Effector memory CD8-positive, alpha-beta T cell (primary cell): ENCODE measurements around the gene BPIFB4.

ENCODE experiments used
- ATAC-seq: fragments of 150-1000 bp; cut with Tn5 transposase; replicated peaks from 2 replicates; pipeline ENCODE4 v1.10.0; 2021; ENCODE audit warnings: mild to moderate bottlenecking, moderate library complexity
- DNase-seq, 3 experiments: peaks; one replicate each; pipeline ENCODE4 v3.0.0; 2021
- H3K27ac Mint-ChIP-seq, 2 donors: one replicate each; pipeline ENCODE4 v1.8.0; 2022; ENCODE audit warnings: mild to moderate bottlenecking in 2 of 2, mixed read lengths in 2 of 2, moderate library complexity in 2 of 2
- H3K27me3 Mint-ChIP-seq, 2 donors: one replicate each; pipeline ENCODE4 v1.8.0; 2022; ENCODE audit warnings: mixed read lengths in 2 of 2
- H3K36me3 Mint-ChIP-seq: one replicate; pipeline ENCODE4 v1.8.0; 2022; ENCODE audit warnings: mild to moderate bottlenecking, moderate library complexity, mixed read lengths; ENCODE audit not compliant: insufficient read depth
- H3K4me1 Mint-ChIP-seq, 2 donors: one replicate each; pipeline ENCODE4 v1.8.0; 2022; ENCODE audit warnings: low read depth in 2 of 2, mixed read lengths in 2 of 2
- H3K4me3 Mint-ChIP-seq, 2 donors: one replicate each; pipeline ENCODE4 v1.8.0; 2022; ENCODE audit warnings: mild to moderate bottlenecking in 2 of 2, mixed read lengths in 2 of 2, moderate library complexity in 2 of 2
- H3K9me3 Mint-ChIP-seq, 2 donors: one replicate each; pipeline ENCODE4 v1.8.0; 2022; ENCODE audit warnings: mixed read lengths in 2 of 2
- total RNA-seq, 9 experiments: gene quantifications; one replicate each; lab custom pipeline; 2026; lab: John Stamatoyannopoulos, UW

BPIFB4 gene
- total RNA-seq = 0 reads per million in 9 experiments

DNA sequence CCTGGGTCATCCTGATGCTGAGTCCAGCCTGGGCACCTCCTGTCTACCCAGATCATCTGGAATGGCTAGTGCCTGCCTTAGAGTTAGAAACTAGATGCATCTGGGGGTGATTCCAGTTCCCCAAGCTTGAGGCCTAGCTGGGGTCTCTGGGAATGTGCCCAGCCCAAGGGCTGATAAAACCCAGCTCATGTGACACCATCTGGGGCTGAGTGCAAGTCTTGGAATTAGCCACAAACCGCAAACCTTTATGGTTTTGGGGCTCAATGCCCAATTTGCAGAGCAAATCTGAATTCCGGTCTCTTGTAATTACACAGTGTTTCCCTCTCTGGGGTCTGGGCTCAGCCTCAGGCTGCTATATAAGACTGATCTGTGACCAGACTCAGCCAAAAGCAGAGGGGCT lies at the start of gene BPIFB4:
Gene BPIFB4 (plus strand): TSS at position 385 of the 400 bp plus-strand sequence. CDS start 1,884 bp downstream, outside the sequence.
- no peak for DNase-seq

GRCh38 chr20:33030076-33030475 lies 49.4 kb upstream of the BPIFB4 start:
- H3K36me3 Mint-ChIP-seq = peaks cover 5% of the 10 kb centered on the region
- no peaks in the 10 kb centered on the region for H3K4me1 Mint-ChIP-seq
- H3K9me3 Mint-ChIP-seq = no peaks in the 10 kb centered on the region
- no peak overlapping the region for H3K27ac Mint-ChIP-seq
- ATAC-seq = no peak
- H3K27me3 Mint-ChIP-seq = no peaks in the 10 kb centered on the region
- no peak overlapping the region for H3K4me3 Mint-ChIP-seq
- DNase-seq = no peak

More for the DNA sequence above, at the start of gene BPIFB4:
- H3K36me3 Mint-ChIP-seq = no peaks in the 10 kb centered on the region
- H3K4me1 Mint-ChIP-seq = no peaks in the 10 kb centered on the region
- peaks cover 0 to 5% of the 10 kb centered on the region in 2 donors for H3K27me3 Mint-ChIP-seq
- no peak within 1 kb of the TSS for H3K4me3 Mint-ChIP-seq
- ATAC-seq = no peak
- H3K9me3 Mint-ChIP-seq = no peaks in the 10 kb centered on the region
- H3K27ac Mint-ChIP-seq = no peak within 1 kb of the TSS

- Mint-ChIP-seq H3K27me3 (no peaks in the 10 kb centered on the region), H3K9me3 (no peaks in the 10 kb centered on the region), H3K4me3 (no peak overlapping the region), H3K27ac (no peak overlapping the region), H3K4me1 (no peaks in the 10 kb centered on the region), H3K36me3 (peaks cover 5% of the 10 kb centered on the region)
- ATAC-seq (no peak), DNase-seq (no peak)
These were observed 48.9 kb upstream of the BPIFB4 start for GRCh38 chr20:33030569-33030968.

DNA sequence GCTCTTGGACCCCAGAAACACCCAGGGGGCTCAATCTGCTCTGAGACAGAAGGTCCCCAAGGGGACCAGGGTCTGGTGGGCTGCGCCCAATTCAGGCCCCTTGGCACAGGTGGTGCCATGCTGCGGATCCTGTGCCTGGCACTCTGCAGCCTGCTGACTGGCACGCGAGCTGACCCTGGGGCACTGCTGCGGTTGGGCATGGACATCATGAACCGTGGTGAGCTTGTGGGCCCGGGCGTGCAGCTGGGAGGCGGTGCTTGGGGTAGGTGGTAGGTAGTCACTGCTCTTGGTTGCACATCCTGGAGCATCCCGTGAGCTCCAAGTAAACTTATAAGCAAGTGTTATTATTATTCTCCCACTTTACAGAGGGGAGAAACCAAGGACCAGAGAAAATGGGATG lies 47.9 kb upstream of the BPIFB4 start, which contains the start of gene BPIFB6:
Gene BPIFB6 (plus strand): TSS at position 118 of the 400 bp plus-strand sequence. CDS start 0 bp downstream, at position 118.
- Mint-ChIP-seq H3K27ac (no peak within 1 kb of the TSS), H3K9me3 (no peaks in the 10 kb centered on the region), H3K4me3 (no peak within 1 kb of the TSS), H3K27me3 (no peaks in the 10 kb centered on the region), H3K36me3 (peaks cover 5% of the 10 kb centered on the region), H3K4me1 (no peaks in the 10 kb centered on the region)
- ATAC-seq (no peak), DNase-seq (no peak)

DNA sequence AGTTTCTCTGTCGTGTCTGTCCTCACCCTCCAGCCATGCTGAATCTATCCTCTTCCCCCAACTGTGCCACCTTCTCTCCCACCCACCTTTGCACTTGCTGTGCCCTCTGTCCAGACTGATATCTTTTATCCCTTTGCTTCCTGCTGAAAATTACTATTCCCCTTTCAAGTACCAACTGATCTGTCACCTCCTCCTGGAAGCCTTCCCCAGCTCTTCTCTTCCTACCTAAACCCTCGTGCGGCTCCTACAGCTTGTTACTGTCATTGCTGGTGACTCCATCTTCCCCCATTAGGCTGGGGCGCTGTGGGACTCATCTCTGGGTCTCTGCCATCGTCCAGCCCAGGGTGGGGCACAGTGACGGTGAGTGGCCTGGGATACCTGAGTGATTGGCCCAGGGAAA lies 46.9 kb upstream of the BPIFB4 start:
- H3K27me3 Mint-ChIP-seq = no peaks in the 10 kb centered on the region
- no peak overlapping the region for H3K27ac Mint-ChIP-seq
- peaks cover 5% of the 10 kb centered on the region for H3K36me3 Mint-ChIP-seq
- ATAC-seq (no peak), DNase-seq (no peak)
- H3K4me3 Mint-ChIP-seq = no peak overlapping the region
- H3K4me1 Mint-ChIP-seq = no peaks in the 10 kb centered on the region
- H3K9me3 Mint-ChIP-seq = no peaks in the 10 kb centered on the region

GRCh38 chr20:33033381-33033780 lies 46.1 kb upstream of the BPIFB4 start:
- ATAC-seq = no peak
- H3K9me3 Mint-ChIP-seq = no peaks in the 10 kb centered on the region

GRCh38 chr20:33034115-33034514 lies 45.3 kb upstream of the BPIFB4 start:
- H3K36me3 Mint-ChIP-seq = peaks cover 5% of the 10 kb centered on the region
- H3K4me3 Mint-ChIP-seq = no peak overlapping the region
- H3K4me1 Mint-ChIP-seq = no peaks in the 10 kb centered on the region
- ATAC-seq (no peak), DNase-seq (no peak)
- no peak overlapping the region for H3K27ac Mint-ChIP-seq
- H3K27me3 Mint-ChIP-seq = peaks cover 0 to 8% of the 10 kb centered on the region in 2 donors
- no peaks in the 10 kb centered on the region for H3K9me3 Mint-ChIP-seq

More at GRCh38 chr20:33033381-33033780, 46.1 kb upstream of the BPIFB4 start:
- H3K36me3 Mint-ChIP-seq = peaks cover 5% of the 10 kb centered on the region
- H3K27me3 Mint-ChIP-seq = peaks cover 0 to 6% of the 10 kb centered on the region in 2 donors
- H3K4me1 Mint-ChIP-seq = no peaks in the 10 kb centered on the region
- no peak for DNase-seq
- no peak overlapping the region for H3K27ac Mint-ChIP-seq
- no peak overlapping the region for H3K4me3 Mint-ChIP-seq

DNA sequence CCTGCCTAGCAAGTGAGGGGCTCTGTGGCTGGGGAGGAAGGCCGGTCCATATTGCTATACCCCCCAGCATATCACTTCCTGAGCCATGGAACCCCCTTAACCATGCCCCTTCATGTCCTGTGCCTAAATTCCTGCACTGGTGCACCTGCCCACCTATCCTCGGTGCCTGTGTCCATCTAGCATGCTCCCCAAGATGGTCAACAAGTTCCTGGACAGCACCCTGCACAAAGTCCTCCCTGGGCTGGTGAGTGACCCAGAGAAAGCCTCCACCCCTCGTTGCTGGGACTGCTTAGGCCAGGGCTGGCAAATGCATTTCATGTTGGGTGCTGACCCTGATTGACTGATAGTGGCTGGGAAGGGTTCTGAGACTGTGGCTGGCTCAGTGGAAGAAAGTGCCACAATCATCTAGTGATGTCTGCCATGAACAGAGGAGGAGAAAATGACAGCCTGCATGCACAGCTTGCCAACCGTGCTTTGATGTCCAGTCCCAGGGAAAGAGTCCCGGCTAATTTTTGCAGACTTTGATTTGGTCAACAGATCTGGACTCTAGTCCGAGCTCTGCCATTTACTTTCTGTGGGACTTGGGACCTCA lies 44.4 kb upstream of the BPIFB4 start:
- Mint-ChIP-seq H3K4me1 (no peaks in the 10 kb centered on the region), H3K27me3 (peaks cover 0 to 8% of the 10 kb centered on the region in 2 donors), H3K36me3 (peaks cover 5% of the 10 kb centered on the region), H3K27ac (no peak overlapping the region), H3K9me3 (no peaks in the 10 kb centered on the region), H3K4me3 (no peak overlapping the region)
- ATAC-seq (no peak), DNase-seq (no peak)

- Mint-ChIP-seq H3K4me1 (no peaks in the 10 kb centered on the region), H3K27me3 (peaks cover 0 to 8% of the 10 kb centered on the region in 2 donors), H3K36me3 (peaks cover 5% of the 10 kb centered on the region), H3K4me3 (no peak overlapping the region), H3K27ac (no peak overlapping the region), H3K9me3 (no peaks in the 10 kb centered on the region)
- DNase-seq (no peak), ATAC-seq (no peak)
These were observed 42.0 kb upstream of the BPIFB4 start for GRCh38 chr20:33037456-33037855.

GRCh38 chr20:33038243-33038642 lies 41.2 kb upstream of the BPIFB4 start:
- no peak for ATAC-seq

DNA sequence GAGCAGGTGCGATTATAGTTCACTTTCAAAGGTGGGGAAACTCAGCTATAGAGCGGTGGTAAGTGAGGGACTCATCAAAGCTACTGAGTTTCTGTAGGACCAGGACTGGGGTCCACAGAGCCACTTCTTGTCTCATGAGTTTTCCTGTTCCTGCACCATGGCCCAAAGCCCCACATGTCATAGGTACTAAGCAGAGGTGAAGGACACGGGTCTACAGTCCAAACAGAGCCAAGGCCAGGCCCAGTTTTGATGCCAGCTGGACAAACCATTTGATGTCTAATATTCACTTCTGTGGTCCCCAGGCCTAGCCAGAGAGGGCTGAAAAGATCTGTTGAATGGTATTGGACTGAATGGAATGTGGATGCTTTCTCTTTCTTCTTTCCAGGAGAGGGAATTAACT lies 37.0 kb upstream of the BPIFB4 start:
- Mint-ChIP-seq H3K9me3 (peaks cover 0 to 12% of the 10 kb centered on the region in 2 donors), H3K4me3 (no peak overlapping the region), H3K27ac (no peak overlapping the region), H3K36me3 (no peaks in the 10 kb centered on the region), H3K4me1 (no peaks in the 10 kb centered on the region), H3K27me3 (peaks cover 0 to 8% of the 10 kb centered on the region in 2 donors)
- DNase-seq = no peak
- no peak for ATAC-seq

More at GRCh38 chr20:33038243-33038642, 41.2 kb upstream of the BPIFB4 start:
- no peak for DNase-seq
- Mint-ChIP-seq H3K4me3 (no peak overlapping the region), H3K27ac (no peak overlapping the region), H3K27me3 (peaks cover 0 to 8% of the 10 kb centered on the region in 2 donors), H3K4me1 (no peaks in the 10 kb centered on the region), H3K9me3 (no peaks in the 10 kb centered on the region), H3K36me3 (peaks cover 2% of the 10 kb centered on the region)

GRCh38 chr20:33042983-33043730 lies 36.3 kb upstream of the BPIFB4 start:
- Mint-ChIP-seq H3K4me3 (no peak overlapping the region), H3K9me3 (peaks cover 0 to 12% of the 10 kb centered on the region in 2 donors), H3K27ac (no peak overlapping the region), H3K36me3 (peaks cover 1% of the 10 kb centered on the region), H3K4me1 (no peaks in the 10 kb centered on the region), H3K27me3 (peaks cover 0 to 4% of the 10 kb centered on the region in 2 donors)
- ATAC-seq = no peak
- DNase-seq = no peak

DNA sequence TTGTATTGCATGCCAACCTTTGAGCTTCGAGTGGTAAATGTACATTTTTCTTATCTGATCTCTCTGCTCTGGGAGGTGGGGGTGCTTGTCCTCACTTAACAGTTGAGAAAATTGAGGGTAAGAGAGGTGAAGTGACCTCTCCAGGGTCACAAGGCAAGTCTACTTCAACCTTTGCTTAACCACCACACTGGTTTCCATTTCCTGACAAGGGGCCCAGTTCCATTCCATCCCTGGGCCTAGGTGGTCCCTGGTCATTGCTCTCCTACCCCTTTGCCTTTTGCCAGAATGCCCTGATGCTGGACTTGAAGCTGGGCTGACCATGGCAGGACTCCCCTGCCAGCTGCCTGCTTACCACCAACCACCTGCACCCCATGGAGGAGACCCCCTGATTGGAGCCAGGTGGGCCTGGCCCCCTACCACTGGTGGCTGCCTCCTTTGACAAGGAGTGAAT lies 35.7 kb upstream of the BPIFB4 start:
- Mint-ChIP-seq H3K36me3 (peaks cover 5% of the 10 kb centered on the region), H3K27me3 (no peaks in the 10 kb centered on the region), H3K4me3 (no peak overlapping the region), H3K27ac (no peak overlapping the region), H3K4me1 (no peaks in the 10 kb centered on the region), H3K9me3 (peaks cover 0 to 12% of the 10 kb centered on the region in 2 donors)
- ATAC-seq (no peak), DNase-seq (no peak)
